Measurements from ENCODE around the gene SYNE2.

DNA sequence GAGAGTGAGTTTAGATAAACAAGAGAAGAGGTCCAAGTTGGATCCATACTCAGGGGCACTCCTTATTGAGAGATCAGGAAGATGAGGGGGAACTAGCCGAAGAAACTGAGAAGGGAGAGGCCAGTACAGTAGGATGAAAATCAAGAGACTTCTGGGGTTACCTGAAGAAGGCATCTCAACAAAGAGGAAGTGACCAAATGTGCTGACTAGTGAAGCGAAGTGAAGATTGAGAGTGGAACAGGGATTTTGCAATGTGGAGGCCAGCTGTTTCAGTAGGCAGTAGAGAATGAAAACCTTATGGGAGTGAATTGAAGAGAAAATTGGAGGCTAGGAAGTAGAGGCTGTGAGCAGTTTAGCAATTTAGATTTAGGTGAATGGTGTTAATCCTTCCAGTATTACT lies 153.0 kb downstream of the SYNE2 start:
- TF ChIP-seq, protein P1, sequence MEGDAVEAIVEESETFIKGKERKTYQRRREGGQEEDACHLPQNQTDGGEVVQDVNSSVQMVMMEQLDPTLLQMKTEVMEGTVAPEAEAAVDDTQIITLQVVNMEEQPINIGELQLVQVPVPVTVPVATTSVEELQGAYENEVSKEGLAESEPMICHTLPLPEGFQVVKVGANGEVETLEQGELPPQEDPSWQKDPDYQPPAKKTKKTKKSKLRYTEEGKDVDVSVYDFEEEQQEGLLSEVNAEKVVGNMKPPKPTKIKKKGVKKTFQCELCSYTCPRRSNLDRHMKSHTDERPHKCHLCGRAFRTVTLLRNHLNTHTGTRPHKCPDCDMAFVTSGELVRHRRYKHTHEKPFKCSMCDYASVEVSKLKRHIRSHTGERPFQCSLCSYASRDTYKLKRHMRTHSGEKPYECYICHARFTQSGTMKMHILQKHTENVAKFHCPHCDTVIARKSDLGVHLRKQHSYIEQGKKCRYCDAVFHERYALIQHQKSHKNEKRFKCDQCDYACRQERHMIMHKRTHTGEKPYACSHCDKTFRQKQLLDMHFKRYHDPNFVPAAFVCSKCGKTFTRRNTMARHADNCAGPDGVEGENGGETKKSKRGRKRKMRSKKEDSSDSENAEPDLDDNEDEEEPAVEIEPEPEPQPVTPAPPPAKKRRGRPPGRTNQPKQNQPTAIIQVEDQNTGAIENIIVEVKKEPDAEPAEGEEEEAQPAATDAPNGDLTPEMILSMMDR (IDR thresholded peaks at IDR 0.05), result no peak
- TF ChIP-seq EP300 (IDR thresholded peaks at IDR 0.05), result no peak
